Activated B cell treated with CpG ODN at 0.5 μM for 24 hours (primary cell): ENCODE results near the gene CACNA2D3. TPM values are rescaled to one million over a fixed set of nuclear protein-coding genes. Genes with fewer than 3 reads are reported as not detected.

Experiments
- ATAC-seq: fragments of 200-7000 bp; cut with Tn5 transposase; one replicate; pipeline ENCODE4 v1.10.0; 2021; ENCODE audit warnings: low read depth, mild to moderate bottlenecking, moderate library complexity
- CTCF ChIA-PET: fragments of 350-600 bp; sonication (Branson Sonifier 250); formaldehyde crosslinking; loops from one replicate; lab custom pipeline; 2021; ENCODE audit warnings: antibody characterized with exemption; lab: Charles Lee
- POLR2A ChIA-PET: fragments of 350-600 bp; sonication (Branson Sonifier 250); formaldehyde crosslinking; loops from one replicate; lab custom pipeline; 2021; ENCODE audit warnings: antibody characterized with exemption; lab: Charles Lee
- DNase-seq: peaks from one replicate; pipeline ENCODE4 v3.0.0; 2022
- H3K27ac Mint-ChIP-seq: one replicate; pipeline ENCODE4 v1.8.0; 2020; ENCODE audit warnings: mixed read lengths
- H3K27me3 Mint-ChIP-seq: one replicate; pipeline ENCODE4 v1.8.0; 2021; ENCODE audit warnings: mixed read lengths
- H3K36me3 Mint-ChIP-seq: one replicate; pipeline ENCODE4 v1.8.0; 2021; ENCODE audit warnings: low read depth, mixed read lengths
- H3K4me1 Mint-ChIP-seq: one replicate; pipeline ENCODE4 v1.8.0; 2021; ENCODE audit warnings: mixed read lengths
- H3K4me3 Mint-ChIP-seq: one replicate; pipeline ENCODE4 v1.8.0; 2020; ENCODE audit warnings: mild to moderate bottlenecking, mixed read lengths
- H3K9me3 Mint-ChIP-seq: one replicate; pipeline ENCODE4 v1.8.0; 2020; ENCODE audit warnings: mixed read lengths
- CTCF ChIP-seq: fragments of 200-600 bp; IDR thresholded peaks from one replicate; pipeline ENCODE4 v1.8.0; 2022; ENCODE audit warnings: antibody characterized with exemption, mild to moderate bottlenecking
- intact Hi-C: fragments of 100-400 bp; cut with micrococcal nuclease; formaldehyde crosslinking; loops from one replicate; pipeline ENCODE4 v1.15.1; 2024
- total RNA-seq: library from RNA; stranded (reverse); gene quantifications from 2 replicates; pipeline ENCODE4 v1.2.3, GENCODE V29; 2022

CACNA2D3 gene
- total RNA-seq, 1 donor from 2014 or later, result not detected

GRCh38 chr3:54261141-54261540 is 138.8 kb downstream of the CACNA2D3 start:
- H3K4me1 Mint-ChIP-seq, result no peaks in the 10 kb centered on the region

DNA sequence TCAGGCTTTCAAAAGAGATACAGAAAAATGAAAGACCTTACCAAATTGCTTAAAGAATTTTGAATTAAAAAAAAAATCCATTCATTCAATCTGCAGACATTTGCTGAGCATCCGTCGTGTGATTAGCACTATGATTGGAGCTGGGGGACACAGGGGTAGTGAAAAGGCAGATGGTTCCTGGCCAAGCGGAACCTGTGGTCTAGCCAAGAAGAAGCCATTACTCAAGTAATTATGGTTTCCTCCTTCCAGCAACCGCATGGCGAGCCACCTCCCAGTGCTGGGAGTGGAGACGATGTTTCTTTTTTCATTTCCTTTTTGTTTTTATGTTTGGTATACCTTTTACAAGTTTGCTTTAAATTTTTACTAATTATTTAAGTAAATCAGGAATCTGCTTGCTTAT is 140.2 kb downstream of the CACNA2D3 start:
- ChIA-PET POLR2A (no interaction called here), CTCF (no interaction called here)
- Mint-ChIP-seq H3K9me3 (peaks cover 2% of the 10 kb centered on the region), H3K4me3 (no peak overlapping the region), H3K4me1 (no peaks in the 10 kb centered on the region), H3K36me3 (no peaks in the 10 kb centered on the region), H3K27me3 (peaks cover 7% of the 10 kb centered on the region), H3K27ac (no peak overlapping the region)
- ATAC-seq (no peak), DNase-seq (no peak)
- intact Hi-C loops, result no loop called here
- no peak for TF ChIP-seq CTCF

More at GRCh38 chr3:54261141-54261540, 138.8 kb downstream of the CACNA2D3 start:
- Mint-ChIP-seq H3K36me3 (no peaks in the 10 kb centered on the region), H3K4me3 (no peak overlapping the region), H3K27ac (no peak overlapping the region), H3K27me3 (peaks cover 7% of the 10 kb centered on the region), H3K9me3 (peaks cover 2% of the 10 kb centered on the region)
- ATAC-seq, result no peak
- ChIA-PET CTCF (no interaction called here), POLR2A (no interaction called here)
- no peak for DNase-seq
- intact Hi-C loops, result no loop called here
- no peak for TF ChIP-seq CTCF

DNA sequence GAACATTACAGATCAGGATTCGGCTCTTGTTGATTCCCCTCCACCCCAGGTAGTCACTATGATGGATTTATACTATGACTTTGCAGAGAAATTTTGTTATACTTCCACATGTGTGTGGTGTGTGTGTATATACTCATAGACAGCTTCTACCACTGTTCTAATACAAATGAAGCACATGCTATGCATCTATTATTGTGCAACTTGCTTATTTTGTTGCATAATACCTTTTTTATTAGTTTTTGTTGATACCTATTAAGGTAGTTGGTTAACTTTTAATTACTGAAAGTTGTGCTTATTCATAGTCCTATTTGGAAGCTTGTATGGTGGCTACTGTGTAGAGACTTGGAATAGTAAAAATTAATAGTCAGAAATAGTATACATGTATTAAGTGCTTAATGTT is 140.6 kb downstream of the CACNA2D3 start:
- Mint-ChIP-seq H3K9me3 (peaks cover 2% of the 10 kb centered on the region), H3K4me3 (no peak overlapping the region), H3K4me1 (no peaks in the 10 kb centered on the region), H3K27ac (no peak overlapping the region), H3K27me3 (peaks cover 7% of the 10 kb centered on the region), H3K36me3 (no peaks in the 10 kb centered on the region)
- TF ChIP-seq CTCF, result no peak
- ChIA-PET CTCF (no interaction called here), POLR2A (no interaction called here)
- DNase-seq, result no peak
- intact Hi-C loops, result no loop called here
- no peak for ATAC-seq

DNA sequence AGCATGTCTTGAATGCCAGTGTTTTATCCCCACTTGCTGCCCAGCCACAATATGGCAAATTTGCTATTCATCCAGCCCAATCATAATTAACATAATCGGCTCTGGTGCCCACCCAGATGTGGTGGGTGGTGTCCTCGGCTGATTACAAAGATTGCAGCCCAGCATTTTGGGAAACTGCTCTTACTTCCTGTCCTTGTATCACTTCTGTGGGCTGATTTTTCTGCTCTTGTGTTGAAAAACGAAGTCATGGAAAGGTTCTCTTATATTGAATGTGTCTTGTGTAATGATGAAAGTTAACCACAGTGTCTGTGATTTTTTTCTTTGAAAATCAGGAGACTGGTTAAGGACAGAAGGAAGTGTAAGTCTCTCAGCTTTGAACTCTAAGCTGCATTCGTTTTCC is 141.7 kb downstream of the CACNA2D3 start:
- no peak overlapping the region for H3K4me3 Mint-ChIP-seq
- no peak for TF ChIP-seq CTCF
- H3K36me3 Mint-ChIP-seq, result no peaks in the 10 kb centered on the region
- H3K27ac Mint-ChIP-seq, result no peak overlapping the region
- CTCF ChIA-PET, result no interaction called here
- intact Hi-C loops, result no loop called here
- POLR2A ChIA-PET, result no interaction called here
- no peaks in the 10 kb centered on the region for H3K4me1 Mint-ChIP-seq
- DNase-seq, result no peak
- peaks cover 7% of the 10 kb centered on the region for H3K27me3 Mint-ChIP-seq
- peaks cover 2% of the 10 kb centered on the region for H3K9me3 Mint-ChIP-seq
- ATAC-seq, result no peak

DNA sequence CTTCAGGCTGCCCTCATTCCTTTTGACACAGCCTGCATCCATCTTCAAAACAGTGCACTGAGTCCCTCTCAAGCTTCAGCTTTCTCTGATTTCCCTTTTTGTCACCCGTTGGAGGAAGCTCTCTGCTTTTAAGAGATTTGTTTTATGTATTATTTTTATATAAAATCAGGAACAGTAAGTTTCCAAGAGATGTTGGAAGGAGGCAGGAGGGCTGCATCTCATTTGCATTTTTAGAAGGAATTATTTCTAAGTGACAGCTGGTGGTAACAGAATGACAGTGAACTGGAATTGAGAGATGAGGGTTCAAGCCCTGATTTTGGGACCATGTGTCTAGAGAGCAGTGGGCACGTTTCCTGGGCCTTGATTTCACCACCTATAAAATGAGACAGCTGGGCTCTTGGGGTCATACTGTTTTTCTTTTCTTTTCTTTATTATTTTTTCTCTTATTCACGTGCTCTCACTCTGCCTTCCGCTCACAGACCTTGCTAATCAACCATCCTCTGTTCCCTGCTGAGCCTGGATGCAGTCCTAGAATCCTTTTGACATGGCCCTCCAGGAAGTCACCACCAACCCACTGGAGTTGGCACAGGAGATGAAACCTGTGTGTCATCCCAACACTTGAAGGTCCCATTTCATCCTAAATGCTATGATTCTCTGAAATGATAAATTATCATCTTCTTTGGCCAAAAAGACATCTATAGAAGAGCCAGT is 148.6 kb downstream of the CACNA2D3 start:
- no peak overlapping the region for H3K4me3 Mint-ChIP-seq
- ATAC-seq (no peak), DNase-seq (no peak)
- intact Hi-C loops, result no loop called here
- TF ChIP-seq CTCF, result no peak
- no peaks in the 10 kb centered on the region for H3K4me1 Mint-ChIP-seq
- H3K27me3 Mint-ChIP-seq, result no peaks in the 10 kb centered on the region
- ChIA-PET POLR2A (no interaction called here), CTCF (no interaction called here)
- no peak overlapping the region for H3K27ac Mint-ChIP-seq
- H3K9me3 Mint-ChIP-seq, result peaks cover under 1% of the 10 kb centered on the region
- no peaks in the 10 kb centered on the region for H3K36me3 Mint-ChIP-seq
